Liver (tissue), 4 donors: ENCODE measurements around the gene OR2W3. TPM values are rescaled to one million over a fixed set of nuclear protein-coding genes. Genes with fewer than 3 reads are reported as not detected.

Source experiments
- polyA plus RNA-seq, 2 donors: library from polyadenylated mRNA; stranded (reverse) in 1 of 2; unstranded in 1 of 2; fragments of 200-250 nt in 1 of 2; fragments of >200 nt in 1 of 2; fragmentation: Nextera tagmentation in 1 of 2; extraction: Ambion mirVana in 1 of 2; gene quantifications; one replicate each; pipeline versions ENCODE4 v1.2.1 to v1.2.3, GENCODE V29; 2013 to 2015
- total RNA-seq, 2 donors: library from RNA; depleted of rRNA; stranded (reverse); fragments of >200 nt; gene quantifications; one replicate each; pipeline ENCODE4 v1.2.3, GENCODE V29; 2014
- donor health status: healthy.
- donor health status: healthy.
- donor health status: healthy.

OR2W3 gene
- total and polyA plus RNA-seq, 4 donors = 13.4 TPM; not detected in 3

Other genes starting within 250 kb of the OR2W3 start
- not detected for gene OR13G1, start 215.8 kb upstream of the OR2W3 start, total RNA-seq
- not detected for gene OR13G1, start 215.8 kb upstream of the OR2W3 start, polyA plus RNA-seq
- not detected for gene OR6F1, start 178.9 kb upstream of the OR2W3 start, total RNA-seq
- not detected for gene OR6F1, start 178.9 kb upstream of the OR2W3 start, polyA plus RNA-seq
- not detected for gene OR14K1, start 157.0 kb upstream of the OR2W3 start, total RNA-seq
- not detected for gene OR14K1, start 157.0 kb upstream of the OR2W3 start, polyA plus RNA-seq
- not detected for gene OR14A2, start 147.4 kb upstream of the OR2W3 start, total RNA-seq
- not detected for gene OR14A2, start 147.4 kb upstream of the OR2W3 start, polyA plus RNA-seq
- gene OR1C1, start 135.0 kb upstream of the OR2W3 start, total RNA-seq = not detected
- gene OR1C1, start 135.0 kb upstream of the OR2W3 start, polyA plus RNA-seq = not detected
- gene OR14A16, start 71.5 kb upstream of the OR2W3 start, total RNA-seq = not detected
- not detected for gene OR14A16, start 71.5 kb upstream of the OR2W3 start, polyA plus RNA-seq
- not detected for gene OR11L1, start 53.7 kb upstream of the OR2W3 start, total RNA-seq
- gene OR11L1, start 53.7 kb upstream of the OR2W3 start, polyA plus RNA-seq = not detected
- 10 to 100 TPM in 1 of 2 donors, under 1 TPM in 1; 0.17 to 88.7 TPM for gene TRIM58, start 38.4 kb upstream of the OR2W3 start, total RNA-seq
- gene TRIM58, start 38.4 kb upstream of the OR2W3 start, polyA plus RNA-seq = under 1 TPM; 0.06 to 0.10 TPM
- gene OR2T8, start 24.7 kb downstream of the OR2W3 start, total RNA-seq = under 1 TPM in 1 of 2 donors, not detected in 1; 0.70 TPM
- gene OR2T8, start 24.7 kb downstream of the OR2W3 start, polyA plus RNA-seq = not detected
- not detected for gene OR2AJ1, start 29.3 kb downstream of the OR2W3 start, total RNA-seq
- gene OR2AJ1, start 29.3 kb downstream of the OR2W3 start, polyA plus RNA-seq = not detected
- gene OR2L8, start 53.3 kb downstream of the OR2W3 start, total RNA-seq = under 1 TPM; 0.08 to 0.09 TPM
- gene OR2L8, start 53.3 kb downstream of the OR2W3 start, polyA plus RNA-seq = not detected
- not detected for gene OR2AK2, start 69.6 kb downstream of the OR2W3 start, total RNA-seq
- gene OR2AK2, start 69.6 kb downstream of the OR2W3 start, polyA plus RNA-seq = not detected
- under 1 TPM in 1 of 2 donors, not detected in 1; 0.09 TPM for gene OR2L5, start 118.1 kb downstream of the OR2W3 start, total RNA-seq
- not detected for gene OR2L5, start 118.1 kb downstream of the OR2W3 start, polyA plus RNA-seq
- not detected for gene OR2L2, start 134.5 kb downstream of the OR2W3 start, total RNA-seq
- under 1 TPM in 1 of 2 donors, not detected in 1; 0.03 TPM for gene OR2L2, start 134.5 kb downstream of the OR2W3 start, polyA plus RNA-seq
- under 1 TPM; under 0.01 to 0.05 TPM for gene OR2L3, start 151.2 kb downstream of the OR2W3 start, total RNA-seq
- gene OR2L3, start 151.2 kb downstream of the OR2W3 start, polyA plus RNA-seq = not detected
- gene OR2L13, start 199.6 kb downstream of the OR2W3 start, total RNA-seq = not detected
- gene OR2L13, start 199.6 kb downstream of the OR2W3 start, polyA plus RNA-seq = not detected
- not detected for gene OR2M5, start 249.6 kb downstream of the OR2W3 start, total RNA-seq
- not detected for gene OR2M5, start 249.6 kb downstream of the OR2W3 start, polyA plus RNA-seq